Brain microvascular endothelial cell (primary cell): ENCODE measurements around the gene PRSS3.
"Not testable (repeated sequence)": the region's sequence is repeated elsewhere in the genome, so short reads cannot be mapped to it uniquely, and the experiment has no call there.

ENCODE experiments used
- DNase-seq: peaks from one replicate; pipeline ENCODE4 v3.0.0-alpha.2; 2020
- H3K27ac ChIP-seq: fragments of 250-450 bp; sonication (Bioruptor Pico); 2 replicates; pipeline ENCODE4 v1.5.1; 2020; ENCODE audit warnings: mild to moderate bottlenecking, moderate library complexity
- H3K27me3 ChIP-seq: fragments of 250-450 bp; sonication (Bioruptor Pico); replicated peaks from 2 replicates; pipeline ENCODE4 v1.5.1; 2020; ENCODE audit warnings: mild to moderate bottlenecking
- H3K36me3 ChIP-seq: fragments of 250-450 bp; sonication (Bioruptor Pico); replicated peaks from 2 replicates; pipeline ENCODE4 v1.5.1; 2020; ENCODE audit warnings: mild to moderate bottlenecking
- H3K4me3 ChIP-seq: 2 replicates; pipeline ENCODE4 v1.5.1; 2011; ENCODE audit warnings: low read depth, mild to moderate bottlenecking, control low read depth, low read length, moderate library complexity
- CTCF ChIP-seq: IDR thresholded peaks from 2 replicates; pipeline ENCODE4 v1.5.1; 2011; ENCODE audit warnings: low read depth, mild to moderate bottlenecking, moderate library complexity, low read length, control low read depth, inconsistent platforms; ENCODE audit errors: missing control alignments
- in situ Hi-C: cut with HindIII; loops from 2 replicates; pipeline ENCODE4 v1.10.0; 2017; ENCODE audit warnings: low sequenced_read_pairs, low pct_ligation_motif_present

PRSS3 gene

DNA sequence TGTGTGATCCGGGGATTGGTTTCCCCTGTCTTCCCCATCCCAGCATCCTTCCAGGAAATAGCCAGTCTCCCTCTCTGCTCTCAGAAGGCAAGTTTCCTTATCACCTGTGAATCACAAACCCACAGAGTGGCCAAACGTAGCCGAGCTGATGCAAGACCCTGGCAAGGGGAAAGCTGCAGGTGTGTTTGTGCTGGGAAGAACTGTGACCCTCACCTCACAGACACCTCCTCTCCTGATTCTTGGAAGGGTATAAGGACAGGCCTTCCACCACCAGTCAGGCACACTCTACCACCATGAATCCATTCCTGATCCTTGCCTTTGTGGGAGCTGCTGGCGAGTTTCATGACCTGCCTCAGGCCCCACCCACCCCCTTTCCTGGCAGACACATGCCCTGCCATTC, at the start of gene PRSS3:
TSS of gene PRSS3 (plus strand) at position 281 of the 400 bp plus-strand sequence. CDS start at position 294, 13 bp downstream.
- H3K27ac ChIP-seq, result no peak within 1 kb of the TSS
- H3K36me3 ChIP-seq, result no peaks in the 10 kb centered on the region
- no peak for DNase-seq
- no peak within 1 kb of the TSS for H3K4me3 ChIP-seq
- in situ Hi-C loops, result no loop called here
- no peak for TF ChIP-seq CTCF
- H3K27me3 ChIP-seq, result no peaks in the 10 kb centered on the region

- no peaks in the 10 kb centered on the region for H3K27me3 ChIP-seq
- H3K4me3 ChIP-seq, result no peak overlapping the region
- H3K27ac ChIP-seq, result no peak overlapping the region
- H3K36me3 ChIP-seq, result no peaks in the 10 kb centered on the region
- no peak for DNase-seq
- in situ Hi-C loops, result no loop called here
- no peak for TF ChIP-seq CTCF
These were observed 46.6 kb upstream of the PRSS3 start for GRCh38 chr9:33748633-33749304.

GRCh38 chr9:33749305-33749654, 46.1 kb upstream of the PRSS3 start:
- H3K4me3 ChIP-seq, H3K36me3 ChIP-seq, H3K27me3 ChIP-seq, DNase-seq, H3K27ac ChIP-seq, in situ Hi-C loops: not testable (repeated sequence)

DNA sequence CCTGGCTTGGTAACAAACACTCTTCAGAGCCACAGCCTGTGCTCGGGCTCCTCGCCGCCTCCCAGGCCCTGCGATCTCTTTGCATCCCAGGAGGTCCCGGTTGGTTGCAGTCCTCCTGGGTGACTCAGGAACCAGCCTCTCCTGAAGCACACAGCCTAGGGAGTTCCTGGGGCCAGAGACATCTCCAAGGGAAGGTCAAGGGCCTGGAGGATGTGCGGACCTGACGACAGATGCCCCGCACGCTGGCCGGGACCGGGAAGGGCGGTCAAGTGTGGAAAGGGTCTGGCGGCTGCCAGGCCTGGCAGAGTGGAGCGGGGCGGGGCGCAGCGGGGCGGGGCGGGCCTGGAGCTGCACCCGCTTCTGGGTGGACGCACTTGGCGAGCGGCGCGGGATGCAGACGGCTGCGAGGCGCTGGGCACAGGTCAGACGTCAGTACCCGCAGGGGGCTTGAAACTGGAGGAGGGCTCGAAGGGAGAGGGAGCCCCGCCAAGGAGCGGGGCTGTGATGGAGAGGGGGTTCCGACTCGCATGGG, 45.0 kb upstream of the PRSS3 start:
- Histone ChIP-seq H3K36me3 (no peaks in the 10 kb centered on the region), H3K27ac (no peak overlapping the region), H3K27me3 (no peaks in the 10 kb centered on the region), H3K4me3 (peak overlapping the region; percentile 58)
- in situ Hi-C loops, result no loop called here
- TF ChIP-seq CTCF, result no peak
- DNase-seq, result peak; percentile 25

DNA sequence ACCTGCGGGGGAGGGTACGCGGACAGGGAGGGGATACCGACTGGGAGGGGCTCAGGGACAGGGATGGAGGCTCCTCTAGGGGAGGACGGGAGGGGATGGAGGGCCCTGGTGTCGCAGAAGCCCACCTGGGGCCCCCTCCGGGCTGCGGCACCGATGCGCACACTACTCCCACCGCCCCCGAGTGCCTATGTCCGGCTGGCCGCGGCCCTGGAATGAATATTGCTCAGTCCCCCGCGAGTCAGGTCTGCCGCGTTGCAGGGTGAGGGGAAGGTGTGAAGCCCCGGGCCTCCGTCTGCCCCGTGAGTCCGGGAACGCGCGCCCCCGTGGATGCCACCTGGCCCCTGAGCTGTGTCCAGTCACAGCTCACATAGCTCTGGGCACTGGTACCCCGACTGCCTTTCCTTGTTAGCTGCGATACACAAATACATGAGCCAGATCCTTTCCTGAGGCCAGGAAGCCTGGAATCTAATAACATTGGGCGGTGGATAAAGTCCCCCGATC, 44.5 kb upstream of the PRSS3 start:
- Histone ChIP-seq H3K27me3 (no peaks in the 10 kb centered on the region), H3K4me3 (peak overlapping the region; percentile 58), H3K27ac (no peak overlapping the region), H3K36me3 (no peaks in the 10 kb centered on the region)
- in situ Hi-C loops, result no loop called here
- DNase-seq, result no peak
- no peak for TF ChIP-seq CTCF

DNA sequence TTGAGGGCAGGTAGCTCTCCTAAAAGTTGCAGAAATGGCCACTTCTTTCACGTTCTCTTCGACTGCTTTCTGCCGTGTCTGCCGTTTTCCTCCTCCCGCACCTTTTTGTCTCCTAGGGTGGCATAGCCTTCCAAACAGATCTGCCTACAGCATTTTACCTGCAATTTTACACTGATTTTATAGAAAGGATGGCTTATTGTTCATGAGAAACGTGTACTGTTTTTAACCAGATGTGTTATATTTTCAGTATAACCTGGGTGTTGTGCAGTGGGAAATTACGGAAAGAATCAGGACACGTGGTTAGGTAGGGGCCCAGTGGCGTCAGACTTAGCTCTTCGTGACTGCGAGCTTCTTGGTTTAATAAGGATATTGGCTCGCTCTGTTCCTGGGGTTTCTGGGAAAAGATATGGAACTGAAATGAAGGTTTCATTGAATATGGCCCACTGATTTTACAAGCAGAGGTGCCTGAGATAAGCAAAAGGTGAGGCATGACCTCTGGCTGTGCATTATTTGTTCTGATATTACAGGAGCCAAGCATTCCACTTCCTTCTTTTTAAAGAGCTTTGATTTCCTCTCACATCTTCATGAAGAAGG, 43.7 kb upstream of the PRSS3 start:
- Histone ChIP-seq H3K36me3 (no peaks in the 10 kb centered on the region), H3K27ac (no peak overlapping the region), H3K4me3 (peak overlapping the region; percentile 58), H3K27me3 (no peaks in the 10 kb centered on the region)
- in situ Hi-C loops, result no loop called here
- no peak for DNase-seq
- no peak for TF ChIP-seq CTCF
